ENCODE measurements around the gene CYLD. TPM values are rescaled to one million over a fixed set of nuclear protein-coding genes. Genes with fewer than 3 reads are reported as not detected.

The CYLD gene
- total RNA-seq, 1 donor from 2014 or later, result 122 TPM

GRCh38 chr16:50822671-50823070 is 80.8 kb downstream of the CYLD start:
- no peaks in the 10 kb centered on the region for H3K4me1 Mint-ChIP-seq
- ChIA-PET CTCF (interaction anchor here (1.0 kb wide), 1 partner anchor 16 kb away, joined by 4 read pairs; no protein-coding TSS in a partner anchor), POLR2A (no interaction called here)
- DNase-seq, result no peak
- peaks cover 13% of the 10 kb centered on the region for H3K27me3 Mint-ChIP-seq
- no peaks in the 10 kb centered on the region for H3K36me3 Mint-ChIP-seq (ENCODE audit: low read depth)
- intact Hi-C loops (cut with micrococcal nuclease), result no loop called here
- no peak overlapping the region for H3K27ac Mint-ChIP-seq
- H3K4me3 Mint-ChIP-seq, result no peak overlapping the region
- no peak for TF ChIP-seq CTCF (IDR thresholded peaks at IDR 0.05)
- H3K9me3 Mint-ChIP-seq, result no peaks in the 10 kb centered on the region
- no peak for ATAC-seq (ENCODE audit: low read depth)

GRCh38 chr16:50826797-50827316 is 85.0 kb downstream of the CYLD start:
- Mint-ChIP-seq H3K27me3 (peaks cover 8% of the 10 kb centered on the region), H3K4me1 (no peaks in the 10 kb centered on the region), H3K9me3 (no peaks in the 10 kb centered on the region), H3K4me3 (no peak overlapping the region), H3K27ac (no peak overlapping the region), H3K36me3 (ENCODE audit: low read depth) (no peaks in the 10 kb centered on the region)
- no peak for ATAC-seq (ENCODE audit: low read depth)
- DNase-seq, result no peak
- CTCF ChIA-PET, result interaction anchor here (0.9 kb wide), 1 partner anchor 21 kb away, joined by 3 read pairs; no protein-coding TSS in a partner anchor
- TF ChIP-seq CTCF (IDR thresholded peaks at IDR 0.05), result no peak
- intact Hi-C loops (cut with micrococcal nuclease), result no loop called here
- POLR2A ChIA-PET, result no interaction called here

GRCh38 chr16:50828164-50828702 is 86.3 kb downstream of the CYLD start:
- Mint-ChIP-seq H3K36me3 (ENCODE audit: low read depth) (no peaks in the 10 kb centered on the region), H3K9me3 (peaks cover 2% of the 10 kb centered on the region), H3K4me1 (no peaks in the 10 kb centered on the region), H3K27ac (no peak overlapping the region), H3K4me3 (no peak overlapping the region), H3K27me3 (peaks cover 11% of the 10 kb centered on the region)
- DNase-seq (no peak), ATAC-seq (ENCODE audit: low read depth) (no peak)
- no peak for TF ChIP-seq CTCF (IDR thresholded peaks at IDR 0.05)
- ChIA-PET POLR2A (no interaction called here), CTCF (no interaction called here)
- intact Hi-C loops (cut with micrococcal nuclease), result no loop called here

GRCh38 chr16:50830698-50831097 is 88.8 kb downstream of the CYLD start:
- Mint-ChIP-seq H3K36me3 (ENCODE audit: low read depth) (no peaks in the 10 kb centered on the region), H3K27me3 (peaks cover 9% of the 10 kb centered on the region), H3K4me3 (no peak overlapping the region), H3K4me1 (no peaks in the 10 kb centered on the region), H3K27ac (no peak overlapping the region), H3K9me3 (peaks cover 3% of the 10 kb centered on the region)
- ChIA-PET CTCF (no interaction called here), POLR2A (no interaction called here)
- intact Hi-C loops (cut with micrococcal nuclease), result no loop called here
- ATAC-seq (ENCODE audit: low read depth) (no peak), DNase-seq (no peak)
- TF ChIP-seq CTCF (IDR thresholded peaks at IDR 0.05), result no peak

- H3K27ac Mint-ChIP-seq, result no peak overlapping the region
- H3K27me3 Mint-ChIP-seq, result peaks cover 16% of the 10 kb centered on the region
- intact Hi-C loops (cut with micrococcal nuclease), result no loop called here
- POLR2A ChIA-PET, result no interaction called here
- no peak for TF ChIP-seq CTCF (IDR thresholded peaks at IDR 0.05)
- no peaks in the 10 kb centered on the region for H3K4me1 Mint-ChIP-seq
- no peaks in the 10 kb centered on the region for H3K36me3 Mint-ChIP-seq (ENCODE audit: low read depth)
- CTCF ChIA-PET, result no interaction called here
- H3K4me3 Mint-ChIP-seq, result no peak overlapping the region
- ATAC-seq (ENCODE audit: low read depth), result no peak
- H3K9me3 Mint-ChIP-seq, result peaks cover 3% of the 10 kb centered on the region
- DNase-seq, result no peak
These were observed 89.9 kb downstream of the CYLD start for GRCh38 chr16:50831751-50832150.
